Keratinocyte (primary cell): ENCODE data around the gene CDADC1. TPM values are rescaled to one million over a fixed set of nuclear protein-coding genes. Genes with fewer than 3 reads are reported as not detected.
A peak's percentile ranks its signal among the peaks of the same experiment; 100 is the strongest.

ENCODE experiments used
- DNase-seq: peaks from one replicate; pipeline ENCODE4 v3.0.0-alpha.2; 2011; ENCODE audit warnings: low read depth, missing footprints, low spot score
- FAIRE-seq: peaks from 2 replicates; lab custom pipeline; 2011; peaks lifted over from hg19 to GRCh38; lab: Jason Lieb, UNC
- H2AFZ ChIP-seq: 2 replicates; pipeline ENCODE4 v1.6.0; 2012; ENCODE audit warnings: low read length, control low read depth, inconsistent platforms; ENCODE audit not compliant: control insufficient read depth
- H3K27ac ChIP-seq: 2 replicates; pipeline ENCODE4 v1.5.1; 2011; ENCODE audit warnings: low read length; ENCODE audit not compliant: control insufficient read depth, insufficient read depth
- H3K27me3 ChIP-seq: 3 replicates; pipeline ENCODE4 v1.6.0; 2011; ENCODE audit warnings: low read length; ENCODE audit not compliant: control insufficient read depth, insufficient read depth; ENCODE audit errors: extremely low read depth
- H3K36me3 ChIP-seq, 2 experiments: 2 replicates in 1 of 2; 3 replicates in 1 of 2; pipeline ENCODE4 v1.5.1; 2011; ENCODE audit warnings: low read length in 2 of 2, mild to moderate bottlenecking in 1 of 2; ENCODE audit not compliant: control insufficient read depth in 2 of 2, insufficient read depth in 2 of 2; ENCODE audit errors: extremely low read depth in 1 of 2
- H3K4me1 ChIP-seq: 3 replicates; pipeline ENCODE4 v1.5.1; 2011; ENCODE audit warnings: low read length; ENCODE audit not compliant: control insufficient read depth, insufficient read depth; ENCODE audit errors: extremely low read depth
- H3K4me2 ChIP-seq: 3 replicates; pipeline ENCODE4 v1.6.0; 2011; ENCODE audit warnings: low read depth, low read length; ENCODE audit not compliant: control insufficient read depth, insufficient read depth; ENCODE audit errors: extremely low read depth
- H3K4me3 ChIP-seq, 3 experiments: fragments of 200-600 bp in 1 of 3; sonication (generic) in 1 of 3; 2 replicates in 2 of 3; 3 replicates in 1 of 3; pipeline ENCODE4 v1.5.1; 2011 to 2016; ENCODE audit warnings: low read length in 3 of 3, mild to moderate bottlenecking in 3 of 3, control low read depth in 2 of 3, inconsistent platforms in 1 of 3, low read depth in 1 of 3, mixed read lengths in 1 of 3, mixed run types in 1 of 3, moderate library complexity in 1 of 3; ENCODE audit not compliant: control insufficient read depth in 2 of 3, insufficient read depth in 2 of 3; ENCODE audit errors: extremely low read depth in 1 of 3
- H3K79me2 ChIP-seq: 2 replicates; pipeline ENCODE4 v1.6.0; 2012; ENCODE audit warnings: low read length; ENCODE audit not compliant: control insufficient read depth, insufficient read depth
- H3K9ac ChIP-seq: 3 replicates; pipeline ENCODE4 v1.6.0; 2011; ENCODE audit warnings: low read length; ENCODE audit not compliant: control insufficient read depth, insufficient read depth; ENCODE audit errors: extremely low read depth
- H3K9me1 ChIP-seq: 3 replicates; pipeline ENCODE4 v1.6.0; 2011; ENCODE audit warnings: low read length; ENCODE audit not compliant: control insufficient read depth, insufficient read depth; ENCODE audit errors: extremely low read depth
- H3K9me3 ChIP-seq: 2 replicates; pipeline ENCODE4 v1.5.1; 2012; ENCODE audit warnings: low read depth, low read length; ENCODE audit not compliant: control insufficient read depth
- H4K20me1 ChIP-seq: 3 replicates; pipeline ENCODE4 v1.6.0; 2011; ENCODE audit warnings: low read length; ENCODE audit not compliant: control insufficient read depth, insufficient read depth; ENCODE audit errors: extremely low read depth
- CTCF ChIP-seq, 3 experiments: IDR thresholded peaks in 1 of 3; conservative IDR thresholded peaks in 1 of 3; optimal IDR thresholded peaks in 1 of 3; 2 replicates in 2 of 3; 3 replicates in 1 of 3; pipeline versions ENCODE3 to v1.5.1; 2011; ENCODE audit warnings: low read length in 3 of 3, mild to moderate bottlenecking in 3 of 3, moderate library complexity in 2 of 3, control low read depth in 1 of 3, inconsistent platforms in 1 of 3; ENCODE audit not compliant: insufficient read depth in 2 of 3; ENCODE audit errors: extremely low read depth in 1 of 3
- EZH2 ChIP-seq: IDR thresholded peaks from one replicate; pipeline ENCODE4 v1.6.1; 2012; ENCODE audit warnings: inconsistent platforms, mild to moderate bottlenecking, low read length, moderate library complexity
- dilution Hi-C: fragments of 300-500 bp; cut with MboI; formaldehyde crosslinking; loops from one replicate; pipeline ENCODE4 v1.7.0; 2020; ENCODE audit warnings: low sequenced_read_pairs; ENCODE audit not compliant: extremely low pct_ligation_motif_present
- polyA minus RNA-seq, 3 experiments: library from RNA; depleted of rRNA, polyadenylated mRNA; stranded (reverse); fragments of >200 nt; gene quantifications; 1 replicate in 1 of 3; 2 replicates in 1 of 3; 3 replicates in 1 of 3; pipeline ENCODE4 v1.2.3, GENCODE V29; 2011
- polyA plus RNA-seq, 5 experiments: library from polyadenylated mRNA; depleted of rRNA in 3 of 5; stranded (reverse) in 3 of 5; stranded (forward) in 1 of 5; unstranded in 1 of 5; fragments of >200 nt; gene quantifications; 1 replicate in 1 of 5; 2 replicates in 3 of 5; 3 replicates in 1 of 5; pipeline versions ENCODE4 v1.2.1 to v1.2.3, GENCODE V29; 2011 to 2012; ENCODE audit warnings: missing spikeins in 2 of 5, low read depth in 1 of 5, low replicate concordance in 1 of 5

The CDADC1 gene
- polyA plus RNA-seq, result 2.3 to 3.8 TPM (median 2.4 TPM) in 3 replicates
- 13.1 TPM for polyA plus RNA-seq (2011; ENCODE audit: low read depth)
- 2.7 and 3.2 TPM in 2 replicates for polyA plus RNA-seq (2011; cell fraction: cytosol; rRNA removed)
- 3.2 and 4.7 TPM in 2 replicates for polyA plus RNA-seq (2011; cell fraction: nucleus; rRNA removed)
- 3.5 and 6.7 TPM in 2 replicates for polyA plus RNA-seq (2012; ENCODE audit: low replicate concordance)
- 1.3 to 1.8 TPM (median 1.4 TPM) in 3 replicates for polyA minus RNA-seq
- 7.3 TPM for polyA minus RNA-seq (2011; cell fraction: cytosol; rRNA and poly(A)+ RNA removed)
- 1.4 and 1.9 TPM in 2 replicates for polyA minus RNA-seq (2011; cell fraction: nucleus; rRNA and poly(A)+ RNA removed)

GRCh38 chr13:49247643-49248621 lies at the start of gene CDADC1:
Gene CDADC1 (plus strand): TSS chr13:49247925. CDS start chr13:49248038, 113 bp downstream.
- Histone ChIP-seq H3K4me1 (peaks cover 3% of the 10 kb centered on the region), H3K9me1 (no peaks in the 10 kb centered on the region), H3K4me2 (peak within 1 kb of the TSS; percentile 97), H3K27me3 (peaks cover 3% of the 10 kb centered on the region), H3K4me3 (peak within 1 kb of the TSS; percentile 72 to 95 (median 76)), H2AFZ (peak within 1 kb of the TSS; percentile 100), H4K20me1 (no peaks in the 10 kb centered on the region), H3K9me3 (no peaks in the 10 kb centered on the region), H3K27ac (peak within 1 kb of the TSS; percentile 90), H3K9ac (peak within 1 kb of the TSS; percentile 97), H3K79me2 (peaks cover 10% of the 10 kb centered on the region), H3K36me3 (peaks cover 0 to 2% of the 10 kb centered on the region in 2 experiments)
- TF ChIP-seq CTCF (optimal IDR thresholded peaks at IDR 0.05 in 1 of 3, IDR thresholded peaks at IDR 0.05 in 1 of 3, conservative IDR thresholded peaks at IDR 0.05 in 1 of 3; ENCODE audit: extremely low read depth in 1 of 3, insufficient read depth in 2 of 3, low read length in 3 of 3) (peak in 2 of 3 experiments; percentile 3 to 9), EZH2 (no peak)
- dilution Hi-C loops, result no loop called here
- FAIRE-seq (peak; percentile 81), DNase-seq (peak; percentile 52)

GRCh38 chr13:49206641-49207040 lies 41.1 kb upstream of the CDADC1 start:
- H4K20me1 ChIP-seq, result no peaks in the 10 kb centered on the region
- no peak overlapping the region for H3K9ac ChIP-seq
- DNase-seq (no peak), FAIRE-seq (no peak)
- H3K9me1 ChIP-seq, result no peaks in the 10 kb centered on the region
- dilution Hi-C loops, result no loop called here
- no peaks in the 10 kb centered on the region for H3K79me2 ChIP-seq
- H3K9me3 ChIP-seq, result no peaks in the 10 kb centered on the region
- no peaks in the 10 kb centered on the region for H3K27me3 ChIP-seq
- peaks cover 9 to 11% of the 10 kb centered on the region in 2 experiments for H3K36me3 ChIP-seq
- H3K27ac ChIP-seq, result no peak overlapping the region
- TF ChIP-seq CTCF (optimal IDR thresholded peaks at IDR 0.05 in 1 of 3, IDR thresholded peaks at IDR 0.05 in 1 of 3, conservative IDR thresholded peaks at IDR 0.05 in 1 of 3; ENCODE audit: extremely low read depth in 1 of 3, insufficient read depth in 2 of 3, low read length in 3 of 3) (no peak), EZH2 (no peak)
- no peak overlapping the region for H2AFZ ChIP-seq
- no peaks in the 10 kb centered on the region for H3K4me1 ChIP-seq
- H3K4me3 ChIP-seq, result no peak overlapping the region
- H3K4me2 ChIP-seq, result no peak overlapping the region
